SJCRH30 (cell line): ENCODE measurements around the gene AQP12B. TPM values are rescaled to one million over a fixed set of nuclear protein-coding genes. Genes with fewer than 3 reads are reported as not detected.

Source experiments
- DNase-seq, 2 experiments: peaks; one replicate each; pipeline ENCODE4 v3.0.0-alpha.2; 2015 to 2020
- H3K27ac ChIP-seq: fragments of 250-450 bp; sonication (Bioruptor Pico); 2 replicates; pipeline ENCODE4 v1.5.1; 2020; ENCODE audit warnings: mild to moderate bottlenecking, moderate library complexity
- H3K27me3 ChIP-seq: fragments of 250-450 bp; sonication (Bioruptor Pico); 2 replicates; pipeline ENCODE4 v1.5.1; 2020; ENCODE audit warnings: mild to moderate bottlenecking, moderate library complexity
- H3K36me3 ChIP-seq: fragments of 250-450 bp; sonication (Bioruptor Pico); 2 replicates; pipeline ENCODE4 v1.5.1; 2020; ENCODE audit warnings: mild to moderate bottlenecking, moderate library complexity
- H3K4me1 ChIP-seq: fragments of 250-450 bp; sonication (Bioruptor Pico); 2 replicates; pipeline ENCODE4 v1.5.1; 2020; ENCODE audit warnings: mild to moderate bottlenecking, moderate library complexity
- H3K4me3 ChIP-seq: fragments of 250-450 bp; sonication (Bioruptor Pico); 2 replicates; pipeline ENCODE4 v1.5.1; 2020; ENCODE audit warnings: mild to moderate bottlenecking, moderate library complexity
- H3K9me3 ChIP-seq: fragments of 250-450 bp; sonication (Bioruptor Pico); replicated peaks from 2 replicates; pipeline ENCODE4 v1.5.1; 2020; ENCODE audit warnings: mild to moderate bottlenecking, moderate library complexity
- total RNA-seq: library from RNA; depleted of rRNA; stranded (reverse); fragments of >200 nt; shearing (Covaris generic); gene quantifications from 2 replicates; pipeline ENCODE4 v1.2.3, GENCODE V29; 2014

Gene AQP12B
- total RNA-seq, 1 experiment from 2014 or later: not detected

- no peak for DNase-seq
- Histone ChIP-seq H3K4me1 (no peaks in the 10 kb centered on the region), H3K27me3 (0 out of 2 replicates have a peak, but pooled peaks cover 4% of the 10 kb centered on the region), H3K36me3 (no peaks in the 10 kb centered on the region), H3K27ac (no peak overlapping the region), H3K9me3 (peaks cover 11% of the 10 kb centered on the region), H3K4me3 (no peak overlapping the region)
Observed at GRCh38 chr2:240635121-240635997, 47.3 kb downstream of the AQP12B start.

- no peak for DNase-seq
- H3K27me3 ChIP-seq: no peaks in the 10 kb centered on the region
- H3K9me3 ChIP-seq: peaks cover 11% of the 10 kb centered on the region
- no peaks in the 10 kb centered on the region for H3K4me1 ChIP-seq
- no peak overlapping the region for H3K4me3 ChIP-seq
- no peaks in the 10 kb centered on the region for H3K36me3 ChIP-seq
- no peak overlapping the region for H3K27ac ChIP-seq
Observed at GRCh38 chr2:240632306-240632721, 50.4 kb downstream of the AQP12B start.

DNA sequence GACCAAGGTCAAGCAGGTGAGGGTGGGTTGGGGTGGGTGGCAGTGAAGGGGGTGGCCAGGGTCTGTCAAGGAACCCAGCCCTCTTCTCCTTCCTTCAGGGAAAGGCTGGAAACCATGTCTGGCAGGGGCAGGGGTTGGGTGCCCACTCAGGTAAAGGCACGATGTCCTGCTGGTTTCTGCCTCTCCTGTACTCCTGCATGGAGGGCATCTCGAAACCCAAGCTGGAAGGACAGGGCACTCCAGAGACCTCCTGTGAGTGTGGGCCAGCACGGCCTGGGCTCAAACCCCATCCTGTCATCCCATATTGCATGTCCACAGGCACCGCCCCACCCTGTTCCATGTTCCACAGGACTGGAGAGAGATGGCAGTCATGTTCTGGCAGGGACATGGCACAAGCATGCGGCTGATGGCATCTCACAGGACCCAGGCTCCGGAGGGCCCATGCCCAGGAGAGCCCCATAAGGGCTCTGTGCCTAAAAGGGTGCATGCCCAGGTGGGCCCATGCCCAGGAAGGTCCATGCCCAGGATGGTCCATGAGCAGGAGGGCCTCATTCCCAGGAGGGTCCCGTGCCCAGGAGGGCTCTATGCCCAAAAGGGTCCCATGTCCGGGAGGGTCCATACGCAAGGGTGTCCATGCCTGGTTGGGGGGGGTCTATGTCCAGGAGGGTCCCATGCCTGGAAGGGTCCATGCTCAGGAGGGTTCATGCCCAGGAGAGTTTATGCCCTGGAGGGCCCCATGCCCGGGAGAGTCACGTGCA lies 51.0 kb downstream of the AQP12B start:
- H3K36me3 ChIP-seq: no peaks in the 10 kb centered on the region
- H3K4me3 ChIP-seq: no peak overlapping the region
- no peaks in the 10 kb centered on the region for H3K27me3 ChIP-seq
- H3K9me3 ChIP-seq: peaks cover 11% of the 10 kb centered on the region
- no peak overlapping the region for H3K27ac ChIP-seq
- no peak for DNase-seq
- no peaks in the 10 kb centered on the region for H3K4me1 ChIP-seq

DNA sequence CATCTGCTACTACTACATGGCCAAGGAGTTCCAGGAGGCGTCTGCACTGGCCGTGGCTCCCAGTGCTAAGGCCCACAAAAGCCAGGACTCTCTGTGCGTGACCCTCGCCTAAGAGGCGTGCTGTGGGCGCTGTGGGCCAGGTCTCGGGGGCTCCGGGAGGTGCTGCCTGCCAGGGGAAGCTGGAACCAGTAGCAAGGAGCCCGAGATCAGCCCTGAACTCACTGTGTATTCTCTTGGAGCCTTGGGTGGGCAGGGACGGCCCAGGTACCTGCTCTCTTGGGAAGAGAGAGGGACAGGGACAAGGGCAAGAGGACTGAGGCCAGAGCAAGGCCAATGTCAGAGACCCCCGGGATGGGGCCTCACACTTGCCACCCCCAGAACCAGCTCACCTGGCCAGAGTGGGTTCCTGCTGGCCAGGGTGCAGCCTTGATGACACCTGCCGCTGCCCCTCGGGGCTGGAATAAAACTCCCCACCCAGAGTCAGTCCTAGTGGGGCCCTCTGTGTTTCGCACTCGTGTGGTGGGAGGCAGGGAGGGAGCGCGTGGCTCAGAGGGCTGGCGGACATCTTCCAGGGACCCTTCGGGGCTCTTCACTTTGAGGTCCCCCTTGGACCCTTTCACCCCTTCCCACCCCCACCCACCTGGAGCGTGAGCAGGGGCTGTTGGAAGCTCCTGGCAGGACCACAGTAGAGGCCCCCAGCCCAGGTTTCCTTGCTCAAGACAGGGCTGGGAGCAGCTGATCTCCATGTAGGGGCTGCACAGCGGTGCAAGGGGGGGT lies 51.7 kb downstream of the AQP12B start:
- Histone ChIP-seq H3K4me1 (no peaks in the 10 kb centered on the region), H3K9me3 (peaks cover 11% of the 10 kb centered on the region), H3K4me3 (no peak overlapping the region), H3K36me3 (no peaks in the 10 kb centered on the region), H3K27me3 (no peaks in the 10 kb centered on the region), H3K27ac (no peak overlapping the region)
- no peak for DNase-seq

DNA sequence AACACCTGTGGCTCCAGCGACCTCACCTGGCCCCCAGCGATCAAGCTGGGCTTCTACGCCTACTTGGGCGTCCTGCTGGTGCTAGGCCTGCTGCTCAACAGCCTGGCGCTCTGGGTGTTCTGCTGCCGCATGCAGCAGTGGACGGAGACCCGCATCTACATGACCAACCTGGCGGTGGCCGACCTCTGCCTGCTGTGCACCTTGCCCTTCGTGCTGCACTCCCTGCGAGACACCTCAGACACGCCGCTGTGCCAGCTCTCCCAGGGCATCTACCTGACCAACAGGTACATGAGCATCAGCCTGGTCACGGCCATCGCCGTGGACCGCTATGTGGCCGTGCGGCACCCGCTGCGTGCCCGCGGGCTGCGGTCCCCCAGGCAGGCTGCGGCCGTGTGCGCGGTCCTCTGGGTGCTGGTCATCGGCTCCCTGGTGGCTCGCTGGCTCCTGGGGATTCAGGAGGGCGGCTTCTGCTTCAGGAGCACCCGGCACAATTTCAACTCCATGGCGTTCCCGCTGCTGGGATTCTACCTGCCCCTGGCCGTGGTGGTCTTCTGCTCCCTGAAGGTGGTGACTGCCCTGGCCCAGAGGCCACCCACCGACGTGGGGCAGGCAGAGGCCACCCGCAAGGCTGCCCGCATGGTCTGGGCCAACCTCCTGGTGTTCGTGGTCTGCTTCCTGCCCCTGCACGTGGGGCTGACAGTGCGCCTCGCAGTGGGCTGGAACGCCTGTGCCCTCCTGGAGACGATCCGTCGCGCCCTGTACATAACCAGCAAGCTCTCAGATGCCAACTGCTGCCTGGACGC lies 52.5 kb downstream of the AQP12B start:
- no peaks in the 10 kb centered on the region for H3K4me1 ChIP-seq
- H3K27me3 ChIP-seq: no peaks in the 10 kb centered on the region
- no peak overlapping the region for H3K27ac ChIP-seq
- peaks cover 11% of the 10 kb centered on the region for H3K9me3 ChIP-seq
- no peaks in the 10 kb centered on the region for H3K36me3 ChIP-seq
- H3K4me3 ChIP-seq: no peak overlapping the region
- no peak for DNase-seq

DNA sequence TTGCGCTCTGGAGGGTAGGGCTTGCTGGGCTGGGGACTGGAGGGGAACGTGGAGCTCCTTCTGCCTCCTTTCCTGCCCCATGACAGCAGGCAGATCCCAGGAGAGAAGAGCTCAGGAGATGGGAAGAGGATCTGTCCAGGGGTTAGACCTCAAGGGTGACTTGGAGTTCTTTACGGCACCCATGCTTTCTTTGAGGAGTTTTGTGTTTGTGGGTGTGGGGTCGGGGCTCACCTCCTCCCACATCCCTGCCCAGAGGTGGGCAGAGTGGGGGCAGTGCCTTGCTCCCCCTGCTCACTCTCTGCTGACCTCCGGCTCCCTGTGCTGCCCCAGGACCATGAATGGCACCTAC lies 53.1 kb downstream of the AQP12B start:
- H3K4me1 ChIP-seq: no peaks in the 10 kb centered on the region
- H3K36me3 ChIP-seq: no peaks in the 10 kb centered on the region
- peaks cover 11% of the 10 kb centered on the region for H3K9me3 ChIP-seq
- DNase-seq: no peak
- H3K27me3 ChIP-seq: no peaks in the 10 kb centered on the region
- H3K27ac ChIP-seq: no peak overlapping the region
- H3K4me3 ChIP-seq: no peak overlapping the region

DNA sequence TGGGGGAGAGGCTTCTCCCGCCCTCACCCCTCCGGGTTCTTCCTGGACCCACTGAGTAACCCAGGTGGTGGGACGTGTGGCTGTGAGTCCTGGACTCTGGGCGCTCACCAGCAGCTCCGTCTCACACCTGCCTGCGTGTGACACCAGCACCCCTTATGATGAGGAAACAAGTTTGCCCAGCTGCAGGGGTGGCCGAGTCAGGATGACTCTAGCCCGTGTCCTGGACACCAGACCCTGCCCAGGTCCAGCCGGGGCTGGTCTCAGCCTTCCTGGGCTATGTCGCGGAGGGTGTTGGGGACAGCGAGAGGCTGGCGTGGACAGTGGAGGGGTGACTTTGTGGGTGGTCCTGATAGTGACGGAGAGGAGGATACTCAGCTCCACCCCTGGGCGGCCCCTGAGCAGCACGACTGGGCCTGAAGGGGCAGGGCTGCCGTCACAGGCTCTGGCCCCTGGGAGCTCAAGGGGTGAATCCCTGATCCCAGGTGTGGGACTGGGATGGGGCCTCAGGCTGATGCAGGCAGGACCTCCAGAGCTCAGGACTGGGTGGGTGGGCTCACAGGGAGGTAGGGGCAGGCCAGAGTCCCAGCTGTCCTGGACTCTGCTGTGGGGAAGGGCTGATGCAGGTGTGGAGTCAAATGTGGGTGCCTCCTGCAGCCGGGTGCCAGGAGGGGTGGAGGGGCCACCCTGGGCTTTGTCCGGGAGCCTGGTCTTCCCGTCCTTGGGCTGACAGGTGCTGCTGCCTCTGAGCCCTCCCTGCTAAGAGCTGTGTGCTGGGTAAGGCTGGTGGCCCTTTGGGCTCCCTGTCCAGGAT lies 53.7 kb downstream of the AQP12B start:
- no peaks in the 10 kb centered on the region for H3K27me3 ChIP-seq
- H3K27ac ChIP-seq: no peak overlapping the region
- no peak overlapping the region for H3K4me3 ChIP-seq
- no peaks in the 10 kb centered on the region for H3K4me1 ChIP-seq
- H3K9me3 ChIP-seq: peaks cover 11% of the 10 kb centered on the region
- no peak for DNase-seq
- no peaks in the 10 kb centered on the region for H3K36me3 ChIP-seq

- no peak overlapping the region for H3K4me3 ChIP-seq
- H3K27me3 ChIP-seq: no peaks in the 10 kb centered on the region
- no peak for DNase-seq
- H3K27ac ChIP-seq: no peak overlapping the region
- no peaks in the 10 kb centered on the region for H3K4me1 ChIP-seq
- H3K9me3 ChIP-seq: peaks cover 6% of the 10 kb centered on the region
- H3K36me3 ChIP-seq: no peaks in the 10 kb centered on the region
Observed at GRCh38 chr2:240628507-240628807, 54.2 kb downstream of the AQP12B start.

DNA sequence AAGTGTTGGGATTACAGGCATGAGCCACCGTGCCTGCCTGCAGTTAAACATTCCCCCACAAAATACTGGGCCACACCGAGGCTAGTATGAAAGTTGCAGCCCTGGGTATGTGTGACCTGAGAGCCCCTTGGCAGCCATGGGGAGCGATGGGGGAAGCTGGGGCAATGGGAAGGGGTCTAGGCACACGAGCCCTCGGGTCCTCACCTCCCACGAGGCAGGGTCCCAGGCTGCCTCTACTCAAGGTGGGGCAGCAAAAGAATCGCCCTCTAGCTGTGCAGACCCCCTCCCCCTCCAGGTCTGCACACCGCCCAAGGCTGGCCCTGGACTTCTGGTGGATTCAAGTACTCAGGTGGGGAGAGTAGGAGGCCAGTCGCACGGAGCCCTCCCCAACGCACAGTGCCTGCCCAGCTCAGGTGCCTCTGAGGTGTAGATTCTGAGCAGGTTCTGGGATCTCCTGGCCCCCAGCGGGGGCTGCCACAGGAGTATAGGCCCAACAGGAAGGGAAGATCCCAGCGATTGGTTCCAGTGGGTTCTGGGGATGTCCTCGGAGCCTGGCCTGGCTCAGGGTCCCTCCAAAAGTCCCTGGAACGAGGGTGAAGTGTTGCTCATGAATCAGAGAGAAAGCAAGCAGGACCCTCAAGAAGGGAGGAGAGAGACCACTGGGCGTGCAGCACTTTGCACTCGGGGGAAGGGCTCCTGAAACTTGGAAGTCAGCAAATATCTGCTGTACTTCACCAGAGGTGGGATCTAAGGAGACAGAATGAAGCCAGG lies 54.8 kb downstream of the AQP12B start:
- no peak for DNase-seq
- no peaks in the 10 kb centered on the region; the same call in 1 of the 2 replicates for H3K27me3 ChIP-seq
- peaks cover under 1% of the 10 kb centered on the region for H3K9me3 ChIP-seq
- H3K4me3 ChIP-seq: no peak overlapping the region
- no peak overlapping the region for H3K27ac ChIP-seq
- no peaks in the 10 kb centered on the region for H3K36me3 ChIP-seq
- H3K4me1 ChIP-seq: no peaks in the 10 kb centered on the region

DNA sequence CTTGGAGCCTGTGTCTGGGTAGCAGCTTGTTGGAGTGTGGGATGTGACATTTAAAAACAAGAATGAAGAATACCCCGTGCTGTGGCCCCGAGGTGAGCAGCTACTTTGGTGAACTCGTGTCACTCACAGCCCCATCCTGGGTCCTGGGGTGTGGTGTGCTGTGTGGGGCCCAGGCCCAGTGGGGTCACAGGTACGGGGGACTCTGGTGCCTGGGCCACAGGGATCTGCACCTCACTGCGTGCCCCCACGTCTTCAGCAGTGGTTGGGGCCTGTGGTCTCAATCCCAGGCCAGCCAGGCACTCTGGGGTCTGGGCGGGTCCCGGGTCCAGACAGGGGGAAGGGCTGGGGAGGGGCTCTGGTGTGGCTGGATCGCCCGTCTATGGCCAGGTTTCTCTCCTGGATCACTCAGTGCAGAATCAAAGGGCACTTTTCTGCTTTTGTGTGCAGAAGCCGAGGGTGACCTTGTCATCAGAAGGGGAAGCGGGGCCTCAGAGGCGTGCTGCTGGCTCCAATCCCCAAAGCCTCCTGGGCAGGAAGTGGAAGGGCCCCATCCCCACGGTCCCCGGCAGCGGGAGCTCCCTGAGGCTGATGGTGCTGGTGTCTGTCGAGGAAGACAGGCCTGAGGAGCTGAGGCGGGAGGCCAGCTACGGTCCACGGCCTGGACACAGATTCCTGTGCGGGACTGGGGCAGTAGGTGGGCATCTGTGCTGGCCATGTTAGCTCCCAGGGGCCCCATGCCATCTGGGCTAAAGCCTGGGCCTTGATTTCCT lies 56.0 kb downstream of the AQP12B start:
- no peak overlapping the region for H3K4me3 ChIP-seq
- H3K9me3 ChIP-seq: no peaks in the 10 kb centered on the region
- no peaks in the 10 kb centered on the region for H3K4me1 ChIP-seq
- H3K27me3 ChIP-seq: peaks cover 12% of the 10 kb centered on the region; the same call in 1 of the 2 replicates
- DNase-seq: peak; percentile 26 to 49
- H3K27ac ChIP-seq: no peak overlapping the region
- no peaks in the 10 kb centered on the region for H3K36me3 ChIP-seq
